Keratinocyte (primary cell): ENCODE results near the gene PXDC1. TPM values are rescaled to one million over a fixed set of nuclear protein-coding genes. Genes with fewer than 3 reads are reported as not detected.

Source experiments
- DNase-seq: peaks from one replicate; pipeline ENCODE4 v3.0.0-alpha.2; 2011; ENCODE audit warnings: low read depth, missing footprints, low spot score
- FAIRE-seq: peaks from 2 replicates; lab custom pipeline; 2011; peaks lifted over from hg19 to GRCh38; lab: Jason Lieb, UNC
- H2AFZ ChIP-seq: 2 replicates; pipeline ENCODE4 v1.6.0; 2012; ENCODE audit warnings: low read length, control low read depth, inconsistent platforms; ENCODE audit not compliant: control insufficient read depth
- H3K27ac ChIP-seq: 2 replicates; pipeline ENCODE4 v1.5.1; 2011; ENCODE audit warnings: low read length; ENCODE audit not compliant: control insufficient read depth, insufficient read depth
- H3K27me3 ChIP-seq: 3 replicates; pipeline ENCODE4 v1.6.0; 2011; ENCODE audit warnings: low read length; ENCODE audit not compliant: control insufficient read depth, insufficient read depth; ENCODE audit errors: extremely low read depth
- H3K36me3 ChIP-seq, 2 experiments: 2 replicates in 1 of 2; 3 replicates in 1 of 2; pipeline ENCODE4 v1.5.1; 2011; ENCODE audit warnings: low read length in 2 of 2, mild to moderate bottlenecking in 1 of 2; ENCODE audit not compliant: control insufficient read depth in 2 of 2, insufficient read depth in 2 of 2; ENCODE audit errors: extremely low read depth in 1 of 2
- H3K4me1 ChIP-seq: 3 replicates; pipeline ENCODE4 v1.5.1; 2011; ENCODE audit warnings: low read length; ENCODE audit not compliant: control insufficient read depth, insufficient read depth; ENCODE audit errors: extremely low read depth
- H3K4me2 ChIP-seq: 3 replicates; pipeline ENCODE4 v1.6.0; 2011; ENCODE audit warnings: low read depth, low read length; ENCODE audit not compliant: control insufficient read depth, insufficient read depth; ENCODE audit errors: extremely low read depth
- H3K4me3 ChIP-seq, 3 experiments: fragments of 200-600 bp in 1 of 3; sonication (generic) in 1 of 3; 2 replicates in 2 of 3; 3 replicates in 1 of 3; pipeline ENCODE4 v1.5.1; 2011 to 2016; ENCODE audit warnings: low read length in 3 of 3, mild to moderate bottlenecking in 3 of 3, control low read depth in 2 of 3, inconsistent platforms in 1 of 3, low read depth in 1 of 3, mixed read lengths in 1 of 3, mixed run types in 1 of 3, moderate library complexity in 1 of 3; ENCODE audit not compliant: control insufficient read depth in 2 of 3, insufficient read depth in 2 of 3; ENCODE audit errors: extremely low read depth in 1 of 3
- H3K79me2 ChIP-seq: 2 replicates; pipeline ENCODE4 v1.6.0; 2012; ENCODE audit warnings: low read length; ENCODE audit not compliant: control insufficient read depth, insufficient read depth
- H3K9ac ChIP-seq: 3 replicates; pipeline ENCODE4 v1.6.0; 2011; ENCODE audit warnings: low read length; ENCODE audit not compliant: control insufficient read depth, insufficient read depth; ENCODE audit errors: extremely low read depth
- H3K9me1 ChIP-seq: 3 replicates; pipeline ENCODE4 v1.6.0; 2011; ENCODE audit warnings: low read length; ENCODE audit not compliant: control insufficient read depth, insufficient read depth; ENCODE audit errors: extremely low read depth
- H3K9me3 ChIP-seq: 2 replicates; pipeline ENCODE4 v1.5.1; 2012; ENCODE audit warnings: low read depth, low read length; ENCODE audit not compliant: control insufficient read depth
- H4K20me1 ChIP-seq: 3 replicates; pipeline ENCODE4 v1.6.0; 2011; ENCODE audit warnings: low read length; ENCODE audit not compliant: control insufficient read depth, insufficient read depth; ENCODE audit errors: extremely low read depth
- CTCF ChIP-seq, 3 experiments: IDR thresholded peaks in 1 of 3; conservative IDR thresholded peaks in 1 of 3; optimal IDR thresholded peaks in 1 of 3; 2 replicates in 2 of 3; 3 replicates in 1 of 3; pipeline versions ENCODE3 to v1.5.1; 2011; ENCODE audit warnings: low read length in 3 of 3, mild to moderate bottlenecking in 3 of 3, moderate library complexity in 2 of 3, control low read depth in 1 of 3, inconsistent platforms in 1 of 3; ENCODE audit not compliant: insufficient read depth in 2 of 3; ENCODE audit errors: extremely low read depth in 1 of 3
- EZH2 ChIP-seq: IDR thresholded peaks from one replicate; pipeline ENCODE4 v1.6.1; 2012; ENCODE audit warnings: inconsistent platforms, mild to moderate bottlenecking, low read length, moderate library complexity
- dilution Hi-C: fragments of 300-500 bp; cut with MboI; formaldehyde crosslinking; loops from one replicate; pipeline ENCODE4 v1.7.0; 2020; ENCODE audit warnings: low sequenced_read_pairs; ENCODE audit not compliant: extremely low pct_ligation_motif_present
- polyA plus RNA-seq, 5 experiments: library from polyadenylated mRNA; depleted of rRNA in 3 of 5; stranded (reverse) in 3 of 5; stranded (forward) in 1 of 5; unstranded in 1 of 5; fragments of >200 nt; gene quantifications; 1 replicate in 1 of 5; 2 replicates in 3 of 5; 3 replicates in 1 of 5; pipeline versions ENCODE4 v1.2.1 to v1.2.3, GENCODE V29; 2011 to 2012; ENCODE audit warnings: missing spikeins in 2 of 5, low read depth in 1 of 5, low replicate concordance in 1 of 5

PXDC1 gene
- polyA plus RNA-seq, 1 donor (not counting 4 experiments of a cell fraction or from before 2014, with no cell fraction given): 17.1 TPM

DNA sequence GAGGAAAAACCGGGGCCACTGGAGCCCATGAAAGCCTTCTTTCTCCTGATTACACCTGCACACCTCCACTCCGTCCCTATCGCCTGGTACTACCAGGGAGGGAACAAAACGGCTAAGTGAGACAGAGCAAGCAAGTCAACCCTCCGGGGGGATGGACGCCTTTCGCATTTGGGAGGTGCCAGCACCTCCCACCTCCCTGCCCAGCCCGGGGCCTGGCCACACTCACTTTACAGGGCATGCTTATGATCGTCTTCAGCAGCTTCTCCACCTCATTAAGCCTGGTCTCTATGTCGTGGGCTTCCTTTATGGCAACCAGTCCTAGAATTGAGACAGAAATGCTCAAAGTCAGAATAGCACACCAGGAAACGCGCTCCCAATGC is 13.7 kb downstream of the PXDC1 start:
- no peaks in the 10 kb centered on the region for H3K9me3 ChIP-seq
- FAIRE-seq (no peak), DNase-seq (no peak)
- H2AFZ ChIP-seq: no peak overlapping the region
- no peak overlapping the region for H3K27ac ChIP-seq
- no peak overlapping the region for H3K4me2 ChIP-seq
- H3K79me2 ChIP-seq: peaks cover 94% of the 10 kb centered on the region
- TF ChIP-seq EZH2 (no peak), CTCF (optimal IDR thresholded peaks at IDR 0.05 in 1 of 3, IDR thresholded peaks at IDR 0.05 in 1 of 3, conservative IDR thresholded peaks at IDR 0.05 in 1 of 3; ENCODE audit: extremely low read depth in 1 of 3, insufficient read depth in 2 of 3, low read length in 3 of 3) (no peak)
- H3K27me3 ChIP-seq: no peaks in the 10 kb centered on the region
- H3K4me3 ChIP-seq: no peak overlapping the region
- H3K9ac ChIP-seq: no peak overlapping the region
- peaks cover 22% of the 10 kb centered on the region for H4K20me1 ChIP-seq
- dilution Hi-C loops: no loop called here
- H3K9me1 ChIP-seq: no peaks in the 10 kb centered on the region
- peaks cover 24 to 44% of the 10 kb centered on the region in 2 experiments for H3K36me3 ChIP-seq
- peaks cover 9% of the 10 kb centered on the region for H3K4me1 ChIP-seq

DNA sequence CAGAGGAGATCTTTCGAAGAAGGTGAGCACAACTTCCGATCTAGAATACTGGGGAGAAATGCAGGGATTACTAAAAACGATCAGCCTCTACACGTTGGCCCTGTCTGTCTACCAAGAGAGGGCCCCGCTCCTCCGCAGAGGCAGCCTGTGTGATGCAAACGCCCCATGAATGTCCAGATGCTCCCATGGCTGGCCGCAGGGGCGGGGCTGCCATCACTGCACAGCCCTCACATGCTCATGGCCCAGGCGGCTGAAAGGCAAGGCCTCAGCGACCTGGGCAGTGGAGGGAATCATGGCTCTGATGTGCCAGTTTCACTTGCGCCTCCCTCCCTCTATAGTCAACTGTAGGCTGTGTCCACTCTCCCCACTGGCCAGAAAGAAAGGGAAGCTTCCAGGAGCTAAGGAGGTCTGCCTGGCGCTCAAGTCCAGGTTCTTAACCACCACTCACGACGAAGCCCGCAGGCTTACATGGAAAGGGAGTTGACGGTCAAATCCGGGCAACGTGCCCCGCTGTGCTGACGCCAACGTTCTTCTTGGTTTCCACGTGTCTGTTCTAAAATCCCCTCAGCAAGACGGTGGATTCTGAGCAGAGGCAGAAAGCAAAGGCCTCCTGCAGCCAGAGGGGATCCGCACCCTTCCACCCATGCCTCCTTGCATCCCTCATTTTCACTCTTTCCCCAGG is 14.2 kb downstream of the PXDC1 start:
- dilution Hi-C loops: no loop called here

More for the DNA sequence above, 14.2 kb downstream of the PXDC1 start:
- Histone ChIP-seq H3K9me3 (no peaks in the 10 kb centered on the region), H3K4me1 (peaks cover 4% of the 10 kb centered on the region), H3K79me2 (peaks cover 94% of the 10 kb centered on the region), H3K9me1 (no peaks in the 10 kb centered on the region), H3K4me2 (no peak overlapping the region), H4K20me1 (peaks cover 25% of the 10 kb centered on the region), H3K27me3 (no peaks in the 10 kb centered on the region), H3K27ac (no peak overlapping the region), H3K36me3 (peaks cover 25 to 44% of the 10 kb centered on the region in 2 experiments), H2AFZ (no peak overlapping the region), H3K4me3 (no peak overlapping the region), H3K9ac (no peak overlapping the region)
- no peak for TF ChIP-seq EZH2
- TF ChIP-seq CTCF (optimal IDR thresholded peaks at IDR 0.05 in 1 of 3, IDR thresholded peaks at IDR 0.05 in 1 of 3, conservative IDR thresholded peaks at IDR 0.05 in 1 of 3; ENCODE audit: extremely low read depth in 1 of 3, insufficient read depth in 2 of 3, low read length in 3 of 3): no peak
- FAIRE-seq (no peak), DNase-seq (no peak)
